ENCODE measurements around the gene CD180.
A peak's percentile ranks its signal among the peaks of the same experiment; 100 is the strongest.

DNA sequence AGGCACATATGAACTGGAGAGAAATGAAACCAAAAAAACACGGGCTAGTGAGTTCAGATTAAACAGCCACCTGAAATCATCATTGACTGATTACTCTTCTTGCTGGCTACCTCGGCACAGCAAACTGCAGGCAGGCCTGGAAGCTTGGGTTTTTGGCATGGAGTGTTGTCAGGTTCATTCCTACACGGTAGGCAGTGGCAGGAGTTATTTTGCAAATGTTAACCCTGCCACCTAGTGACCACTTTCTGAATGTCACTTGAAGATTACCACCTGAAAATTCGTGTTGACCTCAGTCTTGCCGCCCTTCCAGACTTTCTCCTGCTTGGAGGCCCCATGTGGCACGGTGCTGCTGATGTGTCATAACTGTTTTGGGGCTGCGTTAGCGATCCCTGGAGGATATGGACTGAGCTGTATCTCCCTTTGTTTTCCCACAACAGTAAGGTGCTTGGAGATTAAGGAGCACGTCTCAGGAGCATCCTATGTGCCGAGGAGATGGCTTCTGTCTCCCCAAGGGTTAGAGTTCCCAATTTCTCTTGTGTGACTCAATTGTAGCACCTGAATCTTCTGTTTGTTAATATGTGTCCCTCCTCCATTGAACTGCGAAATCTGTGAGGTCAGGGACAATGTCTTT lies 12.7 kb upstream of the CD180 start:
- TF ChIP-seq, protein P1, sequence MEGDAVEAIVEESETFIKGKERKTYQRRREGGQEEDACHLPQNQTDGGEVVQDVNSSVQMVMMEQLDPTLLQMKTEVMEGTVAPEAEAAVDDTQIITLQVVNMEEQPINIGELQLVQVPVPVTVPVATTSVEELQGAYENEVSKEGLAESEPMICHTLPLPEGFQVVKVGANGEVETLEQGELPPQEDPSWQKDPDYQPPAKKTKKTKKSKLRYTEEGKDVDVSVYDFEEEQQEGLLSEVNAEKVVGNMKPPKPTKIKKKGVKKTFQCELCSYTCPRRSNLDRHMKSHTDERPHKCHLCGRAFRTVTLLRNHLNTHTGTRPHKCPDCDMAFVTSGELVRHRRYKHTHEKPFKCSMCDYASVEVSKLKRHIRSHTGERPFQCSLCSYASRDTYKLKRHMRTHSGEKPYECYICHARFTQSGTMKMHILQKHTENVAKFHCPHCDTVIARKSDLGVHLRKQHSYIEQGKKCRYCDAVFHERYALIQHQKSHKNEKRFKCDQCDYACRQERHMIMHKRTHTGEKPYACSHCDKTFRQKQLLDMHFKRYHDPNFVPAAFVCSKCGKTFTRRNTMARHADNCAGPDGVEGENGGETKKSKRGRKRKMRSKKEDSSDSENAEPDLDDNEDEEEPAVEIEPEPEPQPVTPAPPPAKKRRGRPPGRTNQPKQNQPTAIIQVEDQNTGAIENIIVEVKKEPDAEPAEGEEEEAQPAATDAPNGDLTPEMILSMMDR (IDR thresholded peaks at IDR 0.05; ENCODE audit: low read depth, low read length, poor library complexity, severe bottlenecking) = peak; percentile 75
- TF ChIP-seq EZH2phosphoT487 (IDR thresholded peaks at IDR 0.05; ENCODE audit: borderline replicate concordance, low read length) = no peak

All from DOHH2 (cell line).